HepG2 (cell line): ENCODE results near the gene HAGHL. TPM values are rescaled to one million over a fixed set of nuclear protein-coding genes. Genes with fewer than 3 reads are reported as not detected.

Source experiments
- CAMTA2 ChIP-seq: sonication (generic); formaldehyde crosslinking; IDR thresholded peaks from 2 replicates; pipeline ENCODE4 v1.4.0; 2020; ENCODE audit warnings: mild to moderate bottlenecking, missing genetic modification reagents, borderline replicate concordance
- ELF3 ChIP-seq: IDR thresholded peaks from 2 replicates; pipeline ENCODE4 v1.6.1; 2016; ENCODE audit warnings: missing genetic modification reagents, missing compliant biosample characterization
- HNRNPUL1 ChIP-seq: fragments of 200-400 bp; formaldehyde crosslinking; IDR thresholded peaks from 2 replicates; pipeline ENCODE4 v1.6.1; 2017; ENCODE audit warnings: low read depth, mild to moderate bottlenecking, low read length, moderate library complexity
- MXD4 ChIP-seq: IDR thresholded peaks from 2 replicates; pipeline ENCODE4 v1.6.1; 2016; ENCODE audit warnings: mild to moderate bottlenecking, missing biosample characterization, missing genetic modification reagents
- REL ChIP-seq: sonication (generic); formaldehyde crosslinking; conservative IDR thresholded peaks from 2 replicates; pipeline ENCODE4 v1.8.0; 2022; ENCODE audit warnings: mild to moderate bottlenecking, missing genetic modification reagents, moderate library complexity
- REXO4 ChIP-seq: sonication (generic); formaldehyde crosslinking; IDR thresholded peaks from 2 replicates; pipeline ENCODE4 v1.8.0; 2022; ENCODE audit warnings: missing genetic modification reagents, mild to moderate bottlenecking, borderline replicate concordance
- TCF12 ChIP-seq, 2 experiments: fragments of 450-650 bp in 1 of 2; sonication (generic) in 1 of 2; formaldehyde crosslinking in 1 of 2; IDR thresholded peaks; 2 replicates each; pipeline versions ENCODE4 v1.6.1 to v1.8.0; 2017 to 2022; ENCODE audit warnings: antibody characterized with exemption in 1 of 2, mild to moderate bottlenecking in 1 of 2, missing genetic modification reagents in 1 of 2, moderate library complexity in 1 of 2
- ZNF768 ChIP-seq: sonication (generic); formaldehyde crosslinking; IDR thresholded peaks from 2 replicates; pipeline ENCODE4 v1.4.0; 2020; ENCODE audit warnings: missing genetic modification reagents
- ZSCAN31 ChIP-seq: sonication (generic); formaldehyde crosslinking; IDR thresholded peaks from 2 replicates; pipeline ENCODE4 v1.5.0; 2020; ENCODE audit warnings: low read depth, mild to moderate bottlenecking, missing genetic modification reagents
- polyA plus RNA-seq, 8 experiments: library from polyadenylated mRNA; depleted of rRNA in 3 of 8; stranded (reverse) in 7 of 8; unstranded in 1 of 8; fragments of >200 nt; fragmentation: Illumina TruSeq in 4 of 8; extraction: Trizol in 4 of 8; gene quantifications; 2 replicates each; pipeline versions ENCODE4 v1.2.1 to v1.2.3, GENCODE V29; 2011 to 2016; ENCODE audit warnings: low read depth in 4 of 8, missing spikeins in 1 of 8, mixed read lengths in 1 of 8; ENCODE audit not compliant: insufficient read depth in 1 of 8
- total RNA-seq, 5 experiments: library from RNA; depleted of rRNA; stranded (reverse); fragments of >200 nt; fragmentation: Illumina TruSeq; extraction: Trizol; gene quantifications; 2 replicates each; pipeline ENCODE4 v1.2.3, GENCODE V29; 2016; ENCODE audit warnings: low read depth in 1 of 5
- TF ChIP-seq, protein P1 (sequence below): sonication (generic); formaldehyde crosslinking; IDR thresholded peaks from 2 replicates; pipeline ENCODE4 v1.5.0; 2020; ENCODE audit warnings: mild to moderate bottlenecking, missing genetic modification reagents, moderate library complexity
- TF ChIP-seq, protein P2 (sequence below): sonication (generic); formaldehyde crosslinking; IDR thresholded peaks from 2 replicates; pipeline ENCODE4 v1.4.0; 2020; ENCODE audit warnings: low read depth, mild to moderate bottlenecking, missing genetic modification reagents
- TF ChIP-seq, protein P3 (sequence below): sonication (generic); formaldehyde crosslinking; IDR thresholded peaks from 2 replicates; pipeline ENCODE4 v1.4.0; 2020; ENCODE audit warnings: missing genetic modification reagents, mild to moderate bottlenecking, borderline replicate concordance
- TF ChIP-seq, protein P4 (sequence below): conservative IDR thresholded peaks from 2 replicates; pipeline ENCODE4 v1.6.1; 2018; ENCODE audit warnings: missing genetic modification reagents
- TF ChIP-seq, protein P5 (sequence below): sonication (generic); formaldehyde crosslinking; IDR thresholded peaks from 2 replicates; pipeline ENCODE4 v1.5.0; 2020; ENCODE audit warnings: missing genetic modification reagents, mild to moderate bottlenecking, borderline replicate concordance
- TF ChIP-seq, protein P6 (sequence below): sonication (generic); formaldehyde crosslinking; IDR thresholded peaks from 2 replicates; pipeline ENCODE4; 2020; ENCODE audit warnings: missing genetic modification reagents, mild to moderate bottlenecking, borderline replicate concordance

The HAGHL gene
- total and polyA plus RNA-seq, 2 of the 13 experiments (the other 11 are each of a cell fraction or from before 2014, with no cell fraction given): 3.4 to 8.4 TPM

DNA sequence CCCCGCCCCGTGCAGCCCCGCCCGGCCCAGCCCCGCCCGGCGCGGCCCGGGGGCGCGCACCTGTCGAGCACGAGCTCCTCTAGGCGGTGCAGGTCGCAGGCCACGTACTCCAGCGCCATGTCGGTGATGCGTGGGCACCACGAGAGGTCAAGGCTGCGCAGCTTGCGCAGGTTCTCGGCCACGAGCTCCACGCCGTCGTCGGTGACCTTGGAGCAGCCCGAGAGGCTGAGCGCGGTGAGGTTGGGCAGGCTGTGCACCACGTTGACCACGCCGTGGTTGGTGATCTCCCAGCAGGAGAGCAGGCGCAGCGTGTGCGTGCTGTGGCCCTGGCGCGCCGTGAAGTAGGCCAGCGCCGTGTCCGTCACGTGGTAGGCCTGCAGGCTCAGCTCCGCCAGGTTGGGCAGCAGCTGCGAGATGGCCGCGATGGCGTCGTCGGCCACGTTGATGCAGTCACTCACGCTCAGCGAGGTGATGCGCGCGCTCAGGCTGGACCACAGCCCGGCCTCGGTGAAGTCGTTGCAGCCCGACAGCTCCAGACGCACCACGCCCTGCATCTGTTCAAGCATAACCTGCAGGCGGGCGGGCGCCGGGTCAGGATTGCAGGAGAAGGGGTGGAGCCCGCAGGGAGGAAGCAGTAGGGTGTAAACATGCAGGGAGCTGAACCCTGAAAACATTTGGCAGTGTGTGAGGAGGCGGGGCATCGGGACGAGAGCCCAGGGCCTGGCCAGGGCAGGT lies 31.4 kb upstream of the HAGHL start (continued):
- TF ChIP-seq, protein P1, sequence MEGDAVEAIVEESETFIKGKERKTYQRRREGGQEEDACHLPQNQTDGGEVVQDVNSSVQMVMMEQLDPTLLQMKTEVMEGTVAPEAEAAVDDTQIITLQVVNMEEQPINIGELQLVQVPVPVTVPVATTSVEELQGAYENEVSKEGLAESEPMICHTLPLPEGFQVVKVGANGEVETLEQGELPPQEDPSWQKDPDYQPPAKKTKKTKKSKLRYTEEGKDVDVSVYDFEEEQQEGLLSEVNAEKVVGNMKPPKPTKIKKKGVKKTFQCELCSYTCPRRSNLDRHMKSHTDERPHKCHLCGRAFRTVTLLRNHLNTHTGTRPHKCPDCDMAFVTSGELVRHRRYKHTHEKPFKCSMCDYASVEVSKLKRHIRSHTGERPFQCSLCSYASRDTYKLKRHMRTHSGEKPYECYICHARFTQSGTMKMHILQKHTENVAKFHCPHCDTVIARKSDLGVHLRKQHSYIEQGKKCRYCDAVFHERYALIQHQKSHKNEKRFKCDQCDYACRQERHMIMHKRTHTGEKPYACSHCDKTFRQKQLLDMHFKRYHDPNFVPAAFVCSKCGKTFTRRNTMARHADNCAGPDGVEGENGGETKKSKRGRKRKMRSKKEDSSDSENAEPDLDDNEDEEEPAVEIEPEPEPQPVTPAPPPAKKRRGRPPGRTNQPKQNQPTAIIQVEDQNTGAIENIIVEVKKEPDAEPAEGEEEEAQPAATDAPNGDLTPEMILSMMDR (CRISPR knock-in tag): peak; percentile 25; the same call in 1 of the 2 replicates
- TF ChIP-seq HNRNPUL1 (no peak), ZSCAN31 (CRISPR knock-in tag) (0 out of 2 replicates have a peak, but pooled peaks have one; percentile 36), REL (0 out of 2 replicates have a peak, but pooled peaks have one; percentile 61), TCF12 (IDR thresholded peaks at IDR 0.05) (no peak), TCF12 (CRISPR knock-in tag; IDR thresholded peaks at IDR 0.05) (0 out of 2 replicates have a peak, but pooled peaks have one; percentile 41), CAMTA2 (CRISPR knock-in tag) (0 out of 2 replicates have a peak, but pooled peaks have one; percentile 42), REXO4 (0 out of 2 replicates have a peak, but pooled peaks have one; percentile 83), ELF3 (CRISPR knock-in tag) (peak; percentile 25; the same call in 1 of the 2 replicates), MXD4 (CRISPR knock-in tag) (0 out of 2 replicates have a peak, but pooled peaks have one; percentile 18), ZNF768 (CRISPR knock-in tag) (peak; percentile 77; the same call in 1 of the 2 replicates)
- TF ChIP-seq, protein P2, sequence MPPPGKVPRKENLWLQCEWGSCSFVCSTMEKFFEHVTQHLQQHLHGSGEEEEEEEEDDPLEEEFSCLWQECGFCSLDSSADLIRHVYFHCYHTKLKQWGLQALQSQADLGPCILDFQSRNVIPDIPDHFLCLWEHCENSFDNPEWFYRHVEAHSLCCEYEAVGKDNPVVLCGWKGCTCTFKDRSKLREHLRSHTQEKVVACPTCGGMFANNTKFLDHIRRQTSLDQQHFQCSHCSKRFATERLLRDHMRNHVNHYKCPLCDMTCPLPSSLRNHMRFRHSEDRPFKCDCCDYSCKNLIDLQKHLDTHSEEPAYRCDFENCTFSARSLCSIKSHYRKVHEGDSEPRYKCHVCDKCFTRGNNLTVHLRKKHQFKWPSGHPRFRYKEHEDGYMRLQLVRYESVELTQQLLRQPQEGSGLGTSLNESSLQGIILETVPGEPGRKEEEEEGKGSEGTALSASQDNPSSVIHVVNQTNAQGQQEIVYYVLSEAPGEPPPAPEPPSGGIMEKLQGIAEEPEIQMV (CRISPR knock-in tag): peak; percentile 42; the same call in 1 of the 2 replicates
- TF ChIP-seq, protein P3, sequence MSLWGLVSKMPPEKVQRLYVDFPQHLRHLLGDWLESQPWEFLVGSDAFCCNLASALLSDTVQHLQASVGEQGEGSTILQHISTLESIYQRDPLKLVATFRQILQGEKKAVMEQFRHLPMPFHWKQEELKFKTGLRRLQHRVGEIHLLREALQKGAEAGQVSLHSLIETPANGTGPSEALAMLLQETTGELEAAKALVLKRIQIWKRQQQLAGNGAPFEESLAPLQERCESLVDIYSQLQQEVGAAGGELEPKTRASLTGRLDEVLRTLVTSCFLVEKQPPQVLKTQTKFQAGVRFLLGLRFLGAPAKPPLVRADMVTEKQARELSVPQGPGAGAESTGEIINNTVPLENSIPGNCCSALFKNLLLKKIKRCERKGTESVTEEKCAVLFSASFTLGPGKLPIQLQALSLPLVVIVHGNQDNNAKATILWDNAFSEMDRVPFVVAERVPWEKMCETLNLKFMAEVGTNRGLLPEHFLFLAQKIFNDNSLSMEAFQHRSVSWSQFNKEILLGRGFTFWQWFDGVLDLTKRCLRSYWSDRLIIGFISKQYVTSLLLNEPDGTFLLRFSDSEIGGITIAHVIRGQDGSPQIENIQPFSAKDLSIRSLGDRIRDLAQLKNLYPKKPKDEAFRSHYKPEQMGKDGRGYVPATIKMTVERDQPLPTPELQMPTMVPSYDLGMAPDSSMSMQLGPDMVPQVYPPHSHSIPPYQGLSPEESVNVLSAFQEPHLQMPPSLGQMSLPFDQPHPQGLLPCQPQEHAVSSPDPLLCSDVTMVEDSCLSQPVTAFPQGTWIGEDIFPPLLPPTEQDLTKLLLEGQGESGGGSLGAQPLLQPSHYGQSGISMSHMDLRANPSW (CRISPR knock-in tag): no peak
- TF ChIP-seq, protein P4, sequence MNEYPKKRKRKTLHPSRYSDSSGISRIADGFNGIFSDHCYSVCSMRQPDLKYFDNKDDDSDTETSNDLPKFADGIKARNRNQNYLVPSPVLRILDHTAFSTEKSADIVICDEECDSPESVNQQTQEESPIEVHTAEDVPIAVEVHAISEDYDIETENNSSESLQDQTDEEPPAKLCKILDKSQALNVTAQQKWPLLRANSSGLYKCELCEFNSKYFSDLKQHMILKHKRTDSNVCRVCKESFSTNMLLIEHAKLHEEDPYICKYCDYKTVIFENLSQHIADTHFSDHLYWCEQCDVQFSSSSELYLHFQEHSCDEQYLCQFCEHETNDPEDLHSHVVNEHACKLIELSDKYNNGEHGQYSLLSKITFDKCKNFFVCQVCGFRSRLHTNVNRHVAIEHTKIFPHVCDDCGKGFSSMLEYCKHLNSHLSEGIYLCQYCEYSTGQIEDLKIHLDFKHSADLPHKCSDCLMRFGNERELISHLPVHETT (CRISPR knock-in tag): 0 out of 2 replicates have a peak, but pooled peaks have one; percentile 33
- TF ChIP-seq, protein P5, sequence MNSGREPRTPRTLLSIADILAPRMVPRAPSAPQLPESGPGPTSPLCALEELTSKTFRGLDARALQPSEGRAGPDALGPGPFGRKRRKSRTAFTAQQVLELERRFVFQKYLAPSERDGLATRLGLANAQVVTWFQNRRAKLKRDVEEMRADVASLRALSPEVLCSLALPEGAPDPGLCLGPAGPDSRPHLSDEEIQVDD (CRISPR knock-in tag): peak; percentile 91
- TF ChIP-seq, protein P6, sequence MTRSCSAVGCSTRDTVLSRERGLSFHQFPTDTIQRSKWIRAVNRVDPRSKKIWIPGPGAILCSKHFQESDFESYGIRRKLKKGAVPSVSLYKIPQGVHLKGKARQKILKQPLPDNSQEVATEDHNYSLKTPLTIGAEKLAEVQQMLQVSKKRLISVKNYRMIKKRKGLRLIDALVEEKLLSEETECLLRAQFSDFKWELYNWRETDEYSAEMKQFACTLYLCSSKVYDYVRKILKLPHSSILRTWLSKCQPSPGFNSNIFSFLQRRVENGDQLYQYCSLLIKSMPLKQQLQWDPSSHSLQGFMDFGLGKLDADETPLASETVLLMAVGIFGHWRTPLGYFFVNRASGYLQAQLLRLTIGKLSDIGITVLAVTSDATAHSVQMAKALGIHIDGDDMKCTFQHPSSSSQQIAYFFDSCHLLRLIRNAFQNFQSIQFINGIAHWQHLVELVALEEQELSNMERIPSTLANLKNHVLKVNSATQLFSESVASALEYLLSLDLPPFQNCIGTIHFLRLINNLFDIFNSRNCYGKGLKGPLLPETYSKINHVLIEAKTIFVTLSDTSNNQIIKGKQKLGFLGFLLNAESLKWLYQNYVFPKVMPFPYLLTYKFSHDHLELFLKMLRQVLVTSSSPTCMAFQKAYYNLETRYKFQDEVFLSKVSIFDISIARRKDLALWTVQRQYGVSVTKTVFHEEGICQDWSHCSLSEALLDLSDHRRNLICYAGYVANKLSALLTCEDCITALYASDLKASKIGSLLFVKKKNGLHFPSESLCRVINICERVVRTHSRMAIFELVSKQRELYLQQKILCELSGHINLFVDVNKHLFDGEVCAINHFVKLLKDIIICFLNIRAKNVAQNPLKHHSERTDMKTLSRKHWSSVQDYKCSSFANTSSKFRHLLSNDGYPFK: peak; percentile 73; the same call in 1 of the 2 replicates
